Uterus (tissue), 4 donors: ENCODE measurements around the gene PTH1R. TPM values are rescaled to one million over a fixed set of nuclear protein-coding genes. Genes with fewer than 3 reads are reported as not detected.
A peak's percentile ranks its signal among the peaks of the same experiment; 100 is the strongest.
"Not testable (repeated sequence)": the region's sequence is repeated elsewhere in the genome, so short reads cannot be mapped to it uniquely, and the experiment has no call there.

Source experiments
- DNase-seq, 2 donors: peaks; one replicate each; pipeline ENCODE4 v3.0.0-alpha.2; 2019 to 2020
- H3K27ac ChIP-seq, 2 donors: fragments of 200-600 bp; sonication (generic); 1 replicate in 1 of 2; 2 replicates in 1 of 2; pipeline ENCODE4 v1.5.1; 2016 to 2018
- H3K27me3 ChIP-seq, 2 donors: fragments of 200-600 bp; sonication (generic); one replicate each; pipeline ENCODE4 v1.5.1; 2018 to 2019; ENCODE audit warnings: control low read depth in 1 of 2
- H3K36me3 ChIP-seq, 2 donors: fragments of 200-600 bp; sonication (generic); one replicate each; pipeline ENCODE4 v1.5.1; 2019; ENCODE audit warnings: control low read depth in 1 of 2
- H3K4me1 ChIP-seq, 2 donors: fragments of 200-600 bp; sonication (generic); one replicate each; pipeline ENCODE4 v1.5.1; 2018 to 2019; ENCODE audit warnings: control low read depth in 1 of 2
- H3K4me3 ChIP-seq, 2 donors: fragments of 200-600 bp; sonication (generic); 1 replicate in 1 of 2; 2 replicates in 1 of 2; pipeline ENCODE4 v1.5.1; 2018 to 2019; ENCODE audit warnings: mild to moderate bottlenecking in 1 of 2
- H3K9me3 ChIP-seq, 2 donors: fragments of 200-600 bp; sonication (generic); one replicate each; pipeline ENCODE4 v1.5.1; 2019; ENCODE audit warnings: control low read depth in 1 of 2
- POLR2A ChIP-seq, 2 donors: fragments of 450-650 bp; IDR thresholded peaks; one replicate each; pipeline ENCODE4 v1.6.1; 2016; ENCODE audit warnings: antibody characterized with exemption in 2 of 2, mild to moderate bottlenecking in 1 of 2, moderate library complexity in 1 of 2
- intact Hi-C: fragments of 100-400 bp; cut with DNase I; formaldehyde crosslinking; loops from one replicate; pipeline ENCODE4 v1.15.1; 2023; ENCODE audit warnings: low total_unique reads
- total RNA-seq, 4 donors: library from RNA; depleted of rRNA in 3 of 4; stranded (reverse); fragments of >200 nt in 3 of 4; gene quantifications; one replicate each; pipeline versions ENCODE4 v1.1.0 to v1.2.4, GENCODE V29; 2014 to 2023
- TF ChIP-seq, protein P1 (sequence below), 4 experiments: fragments of 200-600 bp in 2 of 4; fragments of 450-650 bp in 2 of 4; sonication (generic) in 2 of 4; IDR thresholded peaks; one replicate each; pipeline ENCODE4 v1.5.1; 2016 to 2019; ENCODE audit warnings: antibody characterized with exemption in 4 of 4, mild to moderate bottlenecking in 2 of 4, moderate library complexity in 1 of 4
- donor health status: DM: yes; HTN: yes; CAD: no.

PTH1R gene
- total RNA-seq, 4 donors from 2014 or later = 0.51 to 29.9 (median 18.9) TPM

DNA sequence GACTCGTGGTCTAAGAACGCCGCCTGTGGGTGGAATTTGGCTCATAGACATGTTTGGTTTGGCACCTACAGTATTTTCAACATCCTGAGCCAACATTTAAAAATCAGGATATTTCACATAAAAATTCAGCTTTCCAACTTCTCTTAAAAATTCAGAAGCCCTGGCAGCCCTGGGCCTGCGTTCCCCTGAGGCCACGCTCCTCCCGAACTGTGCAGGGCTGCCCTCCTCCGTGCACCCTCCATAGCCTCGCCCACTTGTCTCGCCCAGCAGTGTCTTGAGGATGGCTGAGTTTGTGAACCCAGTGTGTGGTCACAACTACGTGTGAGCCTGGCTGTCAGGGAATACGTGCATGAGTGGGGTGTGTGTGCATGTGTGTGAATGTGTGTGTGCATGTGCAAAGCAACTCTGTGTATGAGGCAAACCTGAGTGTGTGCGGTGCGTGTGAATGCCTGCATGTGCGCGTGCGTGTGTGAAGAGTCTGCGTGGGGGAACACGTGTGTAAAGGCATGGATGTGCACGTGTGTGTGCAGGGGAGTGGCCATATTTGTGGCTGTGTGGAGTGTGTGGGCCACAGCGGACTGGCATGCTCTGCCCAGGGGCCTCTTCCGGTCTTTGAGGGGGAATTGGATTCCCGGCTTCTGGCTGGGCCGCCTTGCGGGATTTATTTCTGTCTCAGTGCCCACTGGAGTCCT, 30.9 kb downstream of the PTH1R start:
- H3K36me3 ChIP-seq = no peaks in the 10 kb centered on the region
- no peaks in the 10 kb centered on the region for H3K27me3 ChIP-seq
- no peak for TF ChIP-seq POLR2A (IDR thresholded peaks at IDR 0.05)
- TF ChIP-seq, protein P1, sequence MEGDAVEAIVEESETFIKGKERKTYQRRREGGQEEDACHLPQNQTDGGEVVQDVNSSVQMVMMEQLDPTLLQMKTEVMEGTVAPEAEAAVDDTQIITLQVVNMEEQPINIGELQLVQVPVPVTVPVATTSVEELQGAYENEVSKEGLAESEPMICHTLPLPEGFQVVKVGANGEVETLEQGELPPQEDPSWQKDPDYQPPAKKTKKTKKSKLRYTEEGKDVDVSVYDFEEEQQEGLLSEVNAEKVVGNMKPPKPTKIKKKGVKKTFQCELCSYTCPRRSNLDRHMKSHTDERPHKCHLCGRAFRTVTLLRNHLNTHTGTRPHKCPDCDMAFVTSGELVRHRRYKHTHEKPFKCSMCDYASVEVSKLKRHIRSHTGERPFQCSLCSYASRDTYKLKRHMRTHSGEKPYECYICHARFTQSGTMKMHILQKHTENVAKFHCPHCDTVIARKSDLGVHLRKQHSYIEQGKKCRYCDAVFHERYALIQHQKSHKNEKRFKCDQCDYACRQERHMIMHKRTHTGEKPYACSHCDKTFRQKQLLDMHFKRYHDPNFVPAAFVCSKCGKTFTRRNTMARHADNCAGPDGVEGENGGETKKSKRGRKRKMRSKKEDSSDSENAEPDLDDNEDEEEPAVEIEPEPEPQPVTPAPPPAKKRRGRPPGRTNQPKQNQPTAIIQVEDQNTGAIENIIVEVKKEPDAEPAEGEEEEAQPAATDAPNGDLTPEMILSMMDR (IDR thresholded peaks at IDR 0.05) = peak in 3 of 4 experiments; percentile 13 to 48 (median 34)
- peaks cover 0 to 8% of the 10 kb centered on the region in 2 donors for H3K4me1 ChIP-seq
- H3K4me3 ChIP-seq = no peak overlapping the region
- no peaks in the 10 kb centered on the region for H3K9me3 ChIP-seq
- intact Hi-C loops = loop anchor here (5.0 kb wide), 1 partner anchor 201 kb away; no protein-coding TSS in a partner anchor
- no peak overlapping the region for H3K27ac ChIP-seq
- DNase-seq = peak in 1 of 2 donors; percentile 22

DNA sequence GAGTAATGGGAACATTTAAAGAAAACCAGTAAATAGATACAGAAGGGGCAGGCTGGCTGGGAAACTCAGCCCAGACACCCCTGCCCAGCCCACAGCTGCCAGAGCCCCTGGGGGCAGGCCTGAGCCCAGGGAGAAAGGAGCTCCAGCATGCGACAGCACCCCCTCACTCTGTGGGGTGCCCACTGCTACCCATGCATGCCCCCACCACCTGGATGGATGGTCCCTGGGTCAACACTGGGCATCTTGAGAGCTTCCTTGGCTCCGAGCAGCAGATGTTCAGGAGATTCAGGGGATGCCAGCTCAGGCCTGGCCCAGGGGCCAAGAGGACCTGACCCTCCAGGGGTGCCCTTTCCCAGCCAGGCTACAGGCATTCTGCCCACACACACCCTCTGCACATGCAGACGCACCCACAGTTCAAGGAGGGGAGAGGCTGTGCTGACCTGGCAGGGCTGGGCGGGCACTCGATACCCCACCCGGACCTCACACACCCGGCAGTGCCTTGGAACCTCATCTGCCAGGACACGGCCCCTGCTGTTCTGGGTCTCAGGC, 31.5 kb downstream of the PTH1R start:
- TF ChIP-seq, protein P1 (IDR thresholded peaks at IDR 0.05) = no peak
- no peak for TF ChIP-seq POLR2A (IDR thresholded peaks at IDR 0.05)
- peak in 1 of 2 donors; percentile 23 for DNase-seq
- intact Hi-C loops = loop anchor here (5.0 kb wide), 1 partner anchor 202 kb away; no protein-coding TSS in a partner anchor
- H3K27ac ChIP-seq = no peak overlapping the region
- H3K9me3 ChIP-seq = no peaks in the 10 kb centered on the region
- H3K4me1 ChIP-seq = peaks cover 0 to 8% of the 10 kb centered on the region in 2 donors
- H3K4me3 ChIP-seq = no peak overlapping the region
- no peaks in the 10 kb centered on the region for H3K27me3 ChIP-seq
- H3K36me3 ChIP-seq = no peaks in the 10 kb centered on the region

DNA sequence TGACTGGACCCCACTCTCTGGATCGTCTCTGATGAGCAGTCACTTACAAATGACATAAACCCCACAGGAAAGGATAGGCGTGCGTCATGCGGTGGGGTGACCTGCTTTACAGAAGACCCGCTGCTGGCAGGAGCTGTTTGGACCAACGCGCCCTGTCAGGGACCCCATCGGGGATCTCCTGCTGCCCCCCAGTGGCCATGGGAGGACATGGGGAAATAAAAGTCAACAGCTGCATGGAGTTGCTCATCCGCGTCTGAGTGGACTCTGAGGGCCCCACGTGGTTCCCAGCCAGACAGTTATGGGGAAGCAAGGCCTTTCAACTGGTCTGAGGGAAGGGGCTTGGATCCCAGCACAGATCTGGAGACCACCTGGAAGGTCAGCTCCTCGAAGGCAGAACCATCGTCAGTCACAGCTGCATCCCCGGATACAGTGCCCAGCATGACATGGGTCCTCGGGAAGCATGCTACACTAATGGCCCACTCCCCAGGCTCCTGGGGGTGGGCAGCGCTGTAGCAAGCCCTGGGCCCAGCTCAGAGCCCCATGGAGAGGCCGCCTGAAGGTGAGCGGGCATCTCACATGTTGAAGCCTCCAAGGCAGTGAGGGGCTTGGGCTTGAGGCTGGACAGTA, 32.1 kb downstream of the PTH1R start:
- intact Hi-C loops = loop anchor here (5.0 kb wide), 1 partner anchor 202 kb away; no protein-coding TSS in a partner anchor
- H3K4me1 ChIP-seq = peaks cover 0 to 8% of the 10 kb centered on the region in 2 donors
- H3K27ac ChIP-seq = no peak overlapping the region
- H3K4me3 ChIP-seq = no peak overlapping the region
- peak; percentile 83 to 86 for DNase-seq
- TF ChIP-seq, protein P1 (IDR thresholded peaks at IDR 0.05) = peak; percentile 85 to 89 (median 88)
- TF ChIP-seq POLR2A (IDR thresholded peaks at IDR 0.05) = no peak
- H3K27me3 ChIP-seq = no peaks in the 10 kb centered on the region
- H3K9me3 ChIP-seq = no peaks in the 10 kb centered on the region
- H3K36me3 ChIP-seq = no peaks in the 10 kb centered on the region

DNA sequence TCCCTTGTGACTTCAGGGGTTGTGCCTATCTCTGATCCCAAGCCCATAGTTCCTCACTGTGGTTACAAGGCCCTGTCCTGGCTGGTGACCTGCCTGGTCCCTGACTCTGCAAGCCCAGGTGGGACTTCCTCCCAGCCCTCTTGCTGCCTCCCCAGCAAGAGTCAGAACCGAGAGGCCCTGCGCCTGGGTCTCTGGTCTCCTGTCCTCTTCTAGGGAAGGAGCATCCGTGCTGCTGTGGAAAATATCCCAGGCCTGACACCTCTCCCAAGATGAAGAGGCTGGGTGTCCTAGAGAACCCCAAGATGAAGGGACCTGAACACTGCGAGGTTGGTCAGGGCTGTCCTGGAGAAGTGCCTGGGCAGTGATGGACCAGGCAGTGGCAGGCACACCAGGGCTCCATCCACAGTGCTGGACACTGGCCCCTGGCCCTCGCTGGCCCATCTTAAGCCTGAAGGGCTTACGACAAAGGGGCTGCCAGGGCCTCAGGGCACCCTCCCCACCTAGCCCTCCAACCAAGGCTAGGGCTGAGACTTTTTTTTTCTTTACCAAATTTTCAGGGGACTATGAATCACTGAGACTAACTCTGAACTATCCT, 32.7 kb downstream of the PTH1R start:
- Histone ChIP-seq H3K27ac (no peak overlapping the region), H3K36me3 (no peaks in the 10 kb centered on the region), H3K27me3 (no peaks in the 10 kb centered on the region), H3K4me1 (peaks cover 0 to 8% of the 10 kb centered on the region in 2 donors), H3K4me3 (no peak overlapping the region), H3K9me3 (no peaks in the 10 kb centered on the region)
- intact Hi-C loops = no loop called here
- peak in 1 of 2 donors; percentile 11 for DNase-seq
- no peak for TF ChIP-seq POLR2A (IDR thresholded peaks at IDR 0.05)
- TF ChIP-seq, protein P1 (IDR thresholded peaks at IDR 0.05) = no peak

DNA sequence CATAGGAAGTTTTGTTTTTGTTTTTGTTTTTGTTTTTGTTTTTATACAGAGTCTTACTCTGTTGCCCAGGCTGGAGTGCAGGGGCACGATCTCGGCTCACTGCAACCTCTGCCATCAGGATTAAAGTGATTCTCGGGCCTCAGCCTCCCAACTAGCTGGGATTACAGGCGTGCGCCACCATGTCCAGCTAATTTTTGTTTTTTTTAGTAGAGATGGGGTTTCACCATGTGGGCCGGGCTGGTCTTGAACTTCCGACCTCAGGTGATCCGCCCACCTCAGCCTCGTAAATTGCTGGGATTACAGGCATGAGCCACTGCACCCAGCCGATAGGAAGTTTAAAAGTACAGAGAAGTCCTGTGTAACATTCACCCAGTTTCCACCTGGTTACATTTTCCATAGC, 33.4 kb downstream of the PTH1R start:
- intact Hi-C loops, DNase-seq: not testable (repeated sequence)

More for the DNA sequence above, 33.4 kb downstream of the PTH1R start:
- H3K4me3 ChIP-seq, H3K27ac ChIP-seq, H3K4me1 ChIP-seq, H3K9me3 ChIP-seq, H3K36me3 ChIP-seq, H3K27me3 ChIP-seq: not testable (repeated sequence)
